ENCODE results near the gene TMEM108.

The TMEM108 gene

DNA sequence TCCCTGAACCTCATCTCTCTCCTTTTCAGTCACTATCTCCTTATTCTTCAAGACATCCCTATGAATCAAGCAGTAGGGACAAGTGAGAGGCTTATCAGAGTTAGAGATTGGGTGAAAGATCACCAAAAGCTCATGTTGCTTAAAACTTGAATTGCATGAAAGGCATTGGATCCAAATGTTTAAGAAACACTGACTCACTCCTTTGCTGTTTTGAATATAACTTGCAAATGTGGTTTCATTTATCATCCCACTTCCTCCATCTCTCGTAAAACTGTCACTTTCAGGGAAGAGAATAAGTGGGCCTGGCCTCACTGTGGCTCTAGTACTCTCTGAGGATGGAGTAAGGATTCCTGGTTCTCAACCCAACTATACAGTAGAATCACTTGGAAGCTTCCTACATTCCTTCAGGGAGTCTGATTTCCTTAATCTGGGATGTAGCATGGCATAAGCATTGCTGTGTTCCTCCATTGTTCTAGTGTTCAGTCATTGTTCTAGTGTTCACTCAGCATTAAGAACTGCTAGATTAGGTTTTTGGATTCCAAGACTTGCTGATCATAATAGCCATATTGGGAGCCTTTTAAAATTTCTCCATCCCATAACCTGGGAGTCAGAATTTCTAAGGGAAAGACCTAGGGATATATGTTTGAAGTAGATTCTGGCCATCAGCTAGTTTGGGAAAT is 171.8 kb downstream of the TMEM108 start:
- TF ChIP-seq TAF1 (IDR thresholded peaks at IDR 0.05; ENCODE audit: borderline replicate concordance, insufficient read depth, low read length) (no peak), SIN3A (IDR thresholded peaks at IDR 0.05; ENCODE audit: borderline replicate concordance, insufficient read depth, low read length) (no peak), POLR2AphosphoS5 (IDR thresholded peaks at IDR 0.05; ENCODE audit: low read depth, low read length) (no peak), FOXP2 (optimal IDR thresholded peaks at IDR 0.05; ENCODE audit: borderline replicate concordance, extremely low read depth, extremely low read length, insufficient read depth) (no peak)
- TF ChIP-seq, protein P1, sequence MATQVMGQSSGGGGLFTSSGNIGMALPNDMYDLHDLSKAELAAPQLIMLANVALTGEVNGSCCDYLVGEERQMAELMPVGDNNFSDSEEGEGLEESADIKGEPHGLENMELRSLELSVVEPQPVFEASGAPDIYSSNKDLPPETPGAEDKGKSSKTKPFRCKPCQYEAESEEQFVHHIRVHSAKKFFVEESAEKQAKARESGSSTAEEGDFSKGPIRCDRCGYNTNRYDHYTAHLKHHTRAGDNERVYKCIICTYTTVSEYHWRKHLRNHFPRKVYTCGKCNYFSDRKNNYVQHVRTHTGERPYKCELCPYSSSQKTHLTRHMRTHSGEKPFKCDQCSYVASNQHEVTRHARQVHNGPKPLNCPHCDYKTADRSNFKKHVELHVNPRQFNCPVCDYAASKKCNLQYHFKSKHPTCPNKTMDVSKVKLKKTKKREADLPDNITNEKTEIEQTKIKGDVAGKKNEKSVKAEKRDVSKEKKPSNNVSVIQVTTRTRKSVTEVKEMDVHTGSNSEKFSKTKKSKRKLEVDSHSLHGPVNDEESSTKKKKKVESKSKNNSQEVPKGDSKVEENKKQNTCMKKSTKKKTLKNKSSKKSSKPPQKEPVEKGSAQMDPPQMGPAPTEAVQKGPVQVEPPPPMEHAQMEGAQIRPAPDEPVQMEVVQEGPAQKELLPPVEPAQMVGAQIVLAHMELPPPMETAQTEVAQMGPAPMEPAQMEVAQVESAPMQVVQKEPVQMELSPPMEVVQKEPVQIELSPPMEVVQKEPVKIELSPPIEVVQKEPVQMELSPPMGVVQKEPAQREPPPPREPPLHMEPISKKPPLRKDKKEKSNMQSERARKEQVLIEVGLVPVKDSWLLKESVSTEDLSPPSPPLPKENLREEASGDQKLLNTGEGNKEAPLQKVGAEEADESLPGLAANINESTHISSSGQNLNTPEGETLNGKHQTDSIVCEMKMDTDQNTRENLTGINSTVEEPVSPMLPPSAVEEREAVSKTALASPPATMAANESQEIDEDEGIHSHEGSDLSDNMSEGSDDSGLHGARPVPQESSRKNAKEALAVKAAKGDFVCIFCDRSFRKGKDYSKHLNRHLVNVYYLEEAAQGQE (IDR thresholded peaks at IDR 0.05; ENCODE audit: insufficient read depth in 1 of 2, low read depth in 2 of 2, low read length in 2 of 2) = no peak

DNA sequence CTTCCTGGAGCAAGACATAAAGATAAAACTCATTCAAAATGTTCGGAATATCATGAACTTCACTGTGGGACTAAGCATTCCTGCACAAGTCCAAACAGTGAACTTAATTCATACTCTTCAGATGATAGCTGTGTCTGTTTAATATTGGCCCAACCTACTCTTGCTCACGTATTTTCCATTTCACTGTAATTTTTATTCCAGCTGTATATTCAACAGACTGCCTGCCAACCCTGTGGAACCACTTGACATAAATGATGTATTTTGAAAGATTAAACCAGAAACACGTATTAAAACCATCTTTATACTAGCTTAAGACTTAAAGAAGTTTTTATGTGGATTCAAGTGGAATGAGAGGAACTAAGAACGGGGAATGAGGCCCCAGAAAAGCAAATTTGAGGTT is 172.5 kb downstream of the TMEM108 start:
- TF ChIP-seq FOXP2 (optimal IDR thresholded peaks at IDR 0.05; ENCODE audit: borderline replicate concordance, extremely low read depth, extremely low read length, insufficient read depth) = no peak
- no peak for TF ChIP-seq POLR2AphosphoS5 (IDR thresholded peaks at IDR 0.05; ENCODE audit: low read depth, low read length)
- no peak for TF ChIP-seq TAF1 (IDR thresholded peaks at IDR 0.05; ENCODE audit: borderline replicate concordance, insufficient read depth, low read length)

DNA sequence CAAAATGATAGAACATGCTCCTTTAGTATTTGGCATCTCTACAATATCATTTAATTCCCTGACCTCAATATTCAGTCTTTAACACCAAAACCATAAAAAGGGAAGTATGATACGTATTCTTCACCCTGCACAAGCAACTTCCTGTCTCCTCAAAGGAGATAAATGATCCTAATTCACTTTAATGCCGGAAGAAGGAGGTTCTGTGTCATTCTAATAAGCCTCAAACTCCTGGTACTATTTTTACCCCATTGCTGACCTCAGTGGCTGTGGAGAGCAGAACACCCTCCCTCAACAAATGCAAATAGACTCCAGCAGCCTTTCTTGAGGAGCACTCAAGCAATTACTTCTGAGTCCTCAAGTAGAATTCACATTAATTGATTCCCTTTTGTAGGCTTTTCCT is 173.3 kb downstream of the TMEM108 start:
- TF ChIP-seq, protein P1 (IDR thresholded peaks at IDR 0.05; ENCODE audit: insufficient read depth in 1 of 2, low read depth in 2 of 2, low read length in 2 of 2) = no peak
- TF ChIP-seq FOXP2 (optimal IDR thresholded peaks at IDR 0.05; ENCODE audit: borderline replicate concordance, extremely low read depth, extremely low read length, insufficient read depth) (no peak), TAF1 (IDR thresholded peaks at IDR 0.05; ENCODE audit: borderline replicate concordance, insufficient read depth, low read length) (no peak), SIN3A (IDR thresholded peaks at IDR 0.05; ENCODE audit: borderline replicate concordance, insufficient read depth, low read length) (no peak), POLR2AphosphoS5 (IDR thresholded peaks at IDR 0.05; ENCODE audit: low read depth, low read length) (no peak)

DNA sequence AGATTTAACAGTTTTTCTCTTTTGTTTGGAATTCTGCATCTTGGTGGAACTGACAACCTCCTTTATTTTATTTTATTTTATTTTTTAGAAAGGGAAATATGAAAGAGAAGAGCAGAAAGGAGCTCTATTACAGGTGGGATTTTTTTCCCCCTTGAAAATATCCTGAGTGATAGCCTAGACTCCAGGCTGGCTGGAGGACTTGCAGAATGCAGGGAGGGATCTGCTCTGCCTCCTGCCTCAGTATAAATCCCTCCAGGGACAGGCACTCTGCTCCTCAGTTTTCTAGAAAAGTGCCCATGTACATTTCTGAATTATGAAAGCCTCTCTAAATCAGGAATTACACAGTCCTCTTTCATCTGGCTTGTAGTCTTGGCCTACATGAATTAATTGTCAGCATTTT is 173.7 kb downstream of the TMEM108 start:
- TF ChIP-seq SIN3A (IDR thresholded peaks at IDR 0.05; ENCODE audit: borderline replicate concordance, insufficient read depth, low read length) = no peak
- TF ChIP-seq FOXP2 (optimal IDR thresholded peaks at IDR 0.05; ENCODE audit: borderline replicate concordance, extremely low read depth, extremely low read length, insufficient read depth) = no peak
- no peak for TF ChIP-seq TAF1 (IDR thresholded peaks at IDR 0.05; ENCODE audit: borderline replicate concordance, insufficient read depth, low read length)
- TF ChIP-seq POLR2AphosphoS5 (IDR thresholded peaks at IDR 0.05; ENCODE audit: low read depth, low read length) = no peak
- TF ChIP-seq, protein P1 (IDR thresholded peaks at IDR 0.05; ENCODE audit: insufficient read depth in 1 of 2, low read depth in 2 of 2, low read length in 2 of 2) = no peak

DNA sequence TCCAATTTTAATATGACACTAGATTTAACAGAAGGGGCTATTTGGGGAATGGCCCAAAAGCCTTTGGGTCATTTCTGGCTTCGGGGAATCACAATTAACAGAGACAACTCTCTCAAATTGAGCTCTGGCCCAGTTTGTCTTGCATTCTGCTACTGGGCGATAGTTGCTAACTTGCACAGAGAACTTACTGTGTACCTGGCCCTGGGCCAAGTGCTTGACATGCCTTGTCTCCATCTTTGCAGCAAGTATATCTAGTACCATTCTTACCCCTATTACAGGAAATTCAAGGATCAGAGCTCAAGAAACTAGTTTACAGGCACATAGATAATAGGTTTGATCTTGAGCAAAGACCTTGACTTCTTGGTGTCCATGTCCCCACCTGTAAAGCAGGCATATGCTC is 175.7 kb downstream of the TMEM108 start:
- TF ChIP-seq SIN3A (IDR thresholded peaks at IDR 0.05; ENCODE audit: borderline replicate concordance, insufficient read depth, low read length) (no peak), TAF1 (IDR thresholded peaks at IDR 0.05; ENCODE audit: borderline replicate concordance, insufficient read depth, low read length) (no peak), FOXP2 (optimal IDR thresholded peaks at IDR 0.05; ENCODE audit: borderline replicate concordance, extremely low read depth, extremely low read length, insufficient read depth) (no peak), POLR2AphosphoS5 (IDR thresholded peaks at IDR 0.05; ENCODE audit: low read depth, low read length) (no peak)
- TF ChIP-seq, protein P1 (IDR thresholded peaks at IDR 0.05; ENCODE audit: insufficient read depth in 1 of 2, low read depth in 2 of 2, low read length in 2 of 2) = no peak
